ENCODE data around the gene ZNF217.
"Not testable (repeated sequence)": the region's sequence is repeated elsewhere in the genome, so short reads cannot be mapped to it uniquely, and the experiment has no call there.

Gene ZNF217

GRCh38 chr20:53598140-53599043, 4.8 kb upstream of the ZNF217 start:
- Histone ChIP-seq H3K9me3 (ENCODE audit: insufficient read depth, low read depth, low read length) (no peaks in the 10 kb centered on the region), H3K36me3 (ENCODE audit: insufficient read depth, low read length) (no peaks in the 10 kb centered on the region), H3K4me2 (ENCODE audit: low read depth, low read length, poor library complexity, severe bottlenecking) (peak overlapping the region; percentile 36), H3K9ac (ENCODE audit: low read depth, low read length, poor library complexity, severe bottlenecking) (peak overlapping the region; percentile 41), H3K4me1 (ENCODE audit: insufficient read depth, low read length, poor library complexity, severe bottlenecking) (peaks cover 29% of the 10 kb centered on the region), H3K9me2 (replicated peaks; ENCODE audit: low read depth, low read length) (no peaks in the 10 kb centered on the region), H4K20me1 (ENCODE audit: insufficient read depth, low read length, poor library complexity, severe bottlenecking) (no peaks in the 10 kb centered on the region), H3K4me3 (ENCODE audit: low read length, poor library complexity, severe bottlenecking) (no peak overlapping the region), H2AFZ (ENCODE audit: low read length) (no peak overlapping the region), H3K79me2 (ENCODE audit: insufficient read depth, low read length) (peaks cover 17% of the 10 kb centered on the region; the same call in 1 of the 2 replicates), H3K27me3 (ENCODE audit: insufficient read depth, low read length, poor library complexity, severe bottlenecking) (no peaks in the 10 kb centered on the region), H3F3A (ENCODE audit: low read depth) (peaks cover 3% of the 10 kb centered on the region; the same call in 1 of the 2 replicates)
- TF ChIP-seq EZH2phosphoT487 (IDR thresholded peaks at IDR 0.05; ENCODE audit: borderline replicate concordance), result no peak
- no peak for TF ChIP-seq CTCF (conservative IDR thresholded peaks at IDR 0.05; ENCODE audit: low read length)

GRCh38 chr20:53597521-53598120, 4.0 kb upstream of the ZNF217 start:
- Histone ChIP-seq H3K9me2 (replicated peaks; ENCODE audit: low read depth, low read length) (no peaks in the 10 kb centered on the region), H3K4me1 (ENCODE audit: insufficient read depth, low read length, poor library complexity, severe bottlenecking) (peaks cover 29% of the 10 kb centered on the region), H4K20me1 (ENCODE audit: insufficient read depth, low read length, poor library complexity, severe bottlenecking) (no peaks in the 10 kb centered on the region), H3K9ac (ENCODE audit: low read depth, low read length, poor library complexity, severe bottlenecking) (no peak overlapping the region), H3K27me3 (ENCODE audit: insufficient read depth, low read length, poor library complexity, severe bottlenecking) (peaks cover 7% of the 10 kb centered on the region), H3K79me2 (ENCODE audit: insufficient read depth, low read length) (peaks cover 24% of the 10 kb centered on the region; the same call in 1 of the 2 replicates), H3K4me3 (ENCODE audit: low read length, poor library complexity, severe bottlenecking) (no peak overlapping the region), H3K4me2 (ENCODE audit: low read depth, low read length, poor library complexity, severe bottlenecking) (peak overlapping the region; percentile 36), H3F3A (ENCODE audit: low read depth) (peaks cover 3% of the 10 kb centered on the region; the same call in 1 of the 2 replicates), H3K9me3 (ENCODE audit: insufficient read depth, low read depth, low read length) (no peaks in the 10 kb centered on the region), H3K36me3 (ENCODE audit: insufficient read depth, low read length) (no peaks in the 10 kb centered on the region), H2AFZ (ENCODE audit: low read length) (no peak overlapping the region)
- TF ChIP-seq EZH2phosphoT487 (IDR thresholded peaks at IDR 0.05; ENCODE audit: borderline replicate concordance) (no peak), CTCF (conservative IDR thresholded peaks at IDR 0.05; ENCODE audit: low read length) (no peak)

- Histone ChIP-seq H3K4me2 (ENCODE audit: low read depth, low read length, poor library complexity, severe bottlenecking) (peak overlapping the region; percentile 10), H3K79me2 (ENCODE audit: insufficient read depth, low read length) (peaks cover 30% of the 10 kb centered on the region), H3K9me3 (ENCODE audit: insufficient read depth, low read depth, low read length) (no peaks in the 10 kb centered on the region), H3K4me1 (ENCODE audit: insufficient read depth, low read length, poor library complexity, severe bottlenecking) (peaks cover 29% of the 10 kb centered on the region), H3K4me3 (ENCODE audit: low read length, poor library complexity, severe bottlenecking) (no peak overlapping the region), H3K36me3 (ENCODE audit: insufficient read depth, low read length) (no peaks in the 10 kb centered on the region), H4K20me1 (ENCODE audit: insufficient read depth, low read length, poor library complexity, severe bottlenecking) (no peaks in the 10 kb centered on the region), H3K9me2 (replicated peaks; ENCODE audit: low read depth, low read length) (no peaks in the 10 kb centered on the region), H3K9ac (ENCODE audit: low read depth, low read length, poor library complexity, severe bottlenecking) (peak overlapping the region; percentile 25), H2AFZ (ENCODE audit: low read length) (no peak overlapping the region), H3K27me3 (ENCODE audit: insufficient read depth, low read length, poor library complexity, severe bottlenecking) (peaks cover 7% of the 10 kb centered on the region), H3F3A (ENCODE audit: low read depth) (peaks cover 3% of the 10 kb centered on the region; the same call in 1 of the 2 replicates)
- no peak for TF ChIP-seq CTCF (conservative IDR thresholded peaks at IDR 0.05; ENCODE audit: low read length)
- no peak for TF ChIP-seq EZH2phosphoT487 (IDR thresholded peaks at IDR 0.05; ENCODE audit: borderline replicate concordance)
These were observed 3.4 kb upstream of the ZNF217 start for GRCh38 chr20:53597030-53597482.

- H3K9ac ChIP-seq (ENCODE audit: low read depth, low read length, poor library complexity, severe bottlenecking), result peak overlapping the region; percentile 25
- not testable (repeated sequence) for H3K36me3 ChIP-seq (ENCODE audit: insufficient read depth, low read length)
These were observed 2.8 kb upstream of the ZNF217 start for GRCh38 chr20:53596189-53597001.

More at GRCh38 chr20:53596189-53597001, 2.8 kb upstream of the ZNF217 start:
- not testable (repeated sequence) for H3K4me3 ChIP-seq (ENCODE audit: low read length, poor library complexity, severe bottlenecking); H4K20me1 ChIP-seq (ENCODE audit: insufficient read depth, low read length, poor library complexity, severe bottlenecking); H3K9me3 ChIP-seq (ENCODE audit: insufficient read depth, low read depth, low read length); H3K27me3 ChIP-seq (ENCODE audit: insufficient read depth, low read length, poor library complexity, severe bottlenecking); H3F3A ChIP-seq (ENCODE audit: low read depth); H2AFZ ChIP-seq (ENCODE audit: low read length); H3K9me2 ChIP-seq (replicated peaks; ENCODE audit: low read depth, low read length)
- peaks cover 37% of the 10 kb centered on the region for H3K79me2 ChIP-seq (ENCODE audit: insufficient read depth, low read length)
- peak overlapping the region; percentile 25 for H3K4me2 ChIP-seq (ENCODE audit: low read depth, low read length, poor library complexity, severe bottlenecking)
- peaks cover 29% of the 10 kb centered on the region for H3K4me1 ChIP-seq (ENCODE audit: insufficient read depth, low read length, poor library complexity, severe bottlenecking)

All from Loucy (cell line).